Epidermal melanocyte (primary cell): ENCODE results near the gene ORAI2.
"Not testable (repeated sequence)": the region's sequence is repeated elsewhere in the genome, so short reads cannot be mapped to it uniquely, and the experiment has no call there.

ENCODE experiments used
- DNase-seq: peaks from one replicate; pipeline ENCODE4 v3.0.0; 2011; ENCODE audit warnings: low spot score; ENCODE audit not compliant: insufficient read length

ORAI2 gene

GRCh38 chr7:102446387-102447156 lies 13.2 kb downstream of the ORAI2 start:
- no peak for DNase-seq

- no peak for DNase-seq
These were observed 13.9 kb downstream of the ORAI2 start for GRCh38 chr7:102447311-102447710.

DNA sequence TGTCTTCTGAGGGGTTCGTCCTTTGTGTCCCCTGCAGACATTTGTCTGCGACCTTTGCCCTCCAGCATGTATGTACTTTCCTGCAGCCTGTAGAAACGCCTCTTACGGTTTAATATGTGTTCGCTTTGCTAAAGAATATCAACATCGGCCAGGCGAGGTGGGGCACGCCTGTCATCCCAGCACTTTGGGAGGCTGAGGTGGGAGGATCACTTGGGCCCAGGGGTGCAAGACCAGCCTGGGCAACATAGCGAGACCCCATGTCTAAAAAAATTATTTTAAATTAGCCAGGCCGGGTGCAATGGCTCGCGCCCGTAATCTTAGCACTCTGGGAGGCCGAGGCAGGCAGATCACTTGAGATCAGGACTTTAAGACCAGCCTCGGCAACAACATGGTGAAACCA lies 15.8 kb downstream of the ORAI2 start:
- DNase-seq: no peak

DNA sequence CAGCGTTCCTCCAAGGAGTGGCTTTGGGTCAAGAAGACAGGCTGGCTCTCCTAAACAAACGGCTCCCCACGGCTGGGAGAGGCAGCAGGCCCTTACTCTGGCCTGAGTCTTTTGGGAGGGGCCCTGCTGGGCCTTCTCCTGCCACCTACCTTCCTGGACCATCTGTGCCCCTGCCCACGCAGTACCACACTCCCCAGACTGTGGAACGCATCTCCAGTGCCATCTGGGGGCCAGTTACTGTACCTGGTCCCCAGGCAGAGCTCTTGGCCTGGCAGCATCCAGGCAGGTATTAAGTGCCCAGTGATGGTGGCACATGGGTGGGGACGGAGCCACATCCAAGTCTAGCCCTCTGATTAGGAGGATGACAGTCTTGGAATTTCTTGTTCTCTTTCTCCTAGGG lies 16.9 kb downstream of the ORAI2 start:
- peak; percentile 11 for DNase-seq

DNA sequence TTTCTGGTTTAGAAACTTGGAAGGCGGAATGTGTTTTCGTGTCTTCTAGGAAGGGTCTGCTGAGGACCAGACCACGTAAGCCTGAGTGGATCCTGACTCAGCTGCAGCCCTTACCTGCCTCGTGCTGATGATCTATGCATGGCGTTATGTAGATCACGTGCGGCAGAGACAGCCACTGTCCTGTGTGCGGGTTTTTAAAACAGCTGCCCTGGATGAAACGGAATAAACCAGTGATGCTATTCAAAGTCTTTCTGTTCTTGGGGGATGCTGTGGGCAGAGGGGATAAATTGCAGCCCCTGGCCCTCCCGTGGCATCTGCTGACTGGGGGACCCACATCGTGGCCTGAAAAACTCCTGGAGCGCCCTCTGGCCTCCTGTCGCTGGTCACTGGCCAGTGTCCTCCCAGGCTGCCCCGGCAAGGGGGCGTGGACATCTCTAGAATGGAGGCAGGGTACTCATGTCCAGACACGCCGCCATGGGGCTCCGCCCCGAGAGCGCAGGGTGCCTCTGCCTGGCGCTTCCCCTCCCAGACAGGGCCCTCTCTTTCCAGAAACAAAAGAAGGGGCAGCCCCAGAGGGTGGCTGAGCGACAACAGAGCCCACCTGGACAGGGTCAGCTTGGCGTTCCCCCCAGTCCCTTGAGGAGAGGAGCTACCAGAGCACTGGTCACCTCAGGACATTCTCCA lies 18.1 kb downstream of the ORAI2 start:
- DNase-seq: peak; percentile 15

DNA sequence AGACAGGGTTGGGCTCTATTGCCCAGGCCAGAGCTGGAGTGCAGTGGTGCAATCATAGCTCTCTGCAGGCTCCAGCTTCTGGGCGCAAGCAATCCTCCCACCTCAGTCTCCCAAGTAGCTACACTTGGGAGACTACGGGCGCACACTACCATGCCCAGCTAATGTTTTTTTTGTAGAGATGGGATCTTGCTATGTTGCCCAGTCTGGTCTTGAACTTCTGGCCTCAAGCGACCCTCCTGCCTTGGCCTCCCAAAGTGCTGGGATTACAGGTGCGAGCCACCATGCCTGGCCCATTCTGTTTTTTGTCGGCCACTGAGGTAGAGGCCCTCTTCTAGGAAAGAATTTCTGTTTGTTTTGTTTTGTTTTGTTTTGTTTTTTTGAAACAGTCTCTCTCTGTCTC lies 19.1 kb downstream of the ORAI2 start:
- no peak for DNase-seq

GRCh38 chr7:102453319-102453718 lies 19.9 kb downstream of the ORAI2 start:
- peak; percentile 1 for DNase-seq

- peak; percentile 11 for DNase-seq
These were observed 21.1 kb downstream of the ORAI2 start for GRCh38 chr7:102454468-102454867.

- DNase-seq: not testable (repeated sequence)
These were observed 21.6 kb downstream of the ORAI2 start for GRCh38 chr7:102454932-102455331.

DNA sequence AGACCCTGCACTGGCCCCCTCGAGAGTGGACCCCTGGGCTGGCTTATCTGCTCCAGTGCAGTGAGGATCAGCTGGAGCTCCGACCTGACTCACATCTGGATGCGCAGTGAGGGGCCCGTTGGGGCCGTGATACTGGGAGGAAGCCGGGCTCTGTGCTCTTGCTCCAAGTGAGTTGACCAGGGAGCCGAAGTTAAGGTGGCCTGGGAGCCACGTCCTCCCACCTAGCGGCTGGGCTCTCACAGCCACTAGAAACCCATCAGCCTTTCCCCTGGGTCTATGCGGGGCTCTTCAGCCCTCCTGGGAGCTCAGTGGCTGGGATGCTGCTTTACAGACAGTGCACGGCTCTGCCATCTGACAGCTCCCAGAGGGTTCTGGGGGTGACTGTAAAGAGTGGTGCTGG lies 22.2 kb downstream of the ORAI2 start:
- DNase-seq: peak; percentile 1

DNA sequence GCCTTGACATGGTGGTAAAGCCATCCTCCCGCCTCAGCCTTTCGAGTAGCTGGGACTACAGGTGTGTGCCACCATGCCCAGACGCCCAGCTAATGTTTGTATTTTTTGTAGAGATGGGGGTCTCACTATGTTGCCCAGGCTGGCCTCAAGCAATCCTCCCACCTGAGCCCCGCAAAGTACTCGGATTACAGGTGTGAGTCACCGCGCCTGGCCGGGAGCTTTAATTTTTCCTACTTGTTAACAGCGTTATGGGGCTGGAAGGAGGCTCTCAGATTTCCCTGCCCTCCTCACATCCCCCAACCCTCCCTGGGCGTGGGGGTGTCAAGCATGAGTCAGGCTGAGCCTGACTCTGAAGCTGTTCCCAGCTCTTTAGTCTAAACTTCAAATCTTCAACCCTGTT lies 23.0 kb downstream of the ORAI2 start:
- no peak for DNase-seq

DNA sequence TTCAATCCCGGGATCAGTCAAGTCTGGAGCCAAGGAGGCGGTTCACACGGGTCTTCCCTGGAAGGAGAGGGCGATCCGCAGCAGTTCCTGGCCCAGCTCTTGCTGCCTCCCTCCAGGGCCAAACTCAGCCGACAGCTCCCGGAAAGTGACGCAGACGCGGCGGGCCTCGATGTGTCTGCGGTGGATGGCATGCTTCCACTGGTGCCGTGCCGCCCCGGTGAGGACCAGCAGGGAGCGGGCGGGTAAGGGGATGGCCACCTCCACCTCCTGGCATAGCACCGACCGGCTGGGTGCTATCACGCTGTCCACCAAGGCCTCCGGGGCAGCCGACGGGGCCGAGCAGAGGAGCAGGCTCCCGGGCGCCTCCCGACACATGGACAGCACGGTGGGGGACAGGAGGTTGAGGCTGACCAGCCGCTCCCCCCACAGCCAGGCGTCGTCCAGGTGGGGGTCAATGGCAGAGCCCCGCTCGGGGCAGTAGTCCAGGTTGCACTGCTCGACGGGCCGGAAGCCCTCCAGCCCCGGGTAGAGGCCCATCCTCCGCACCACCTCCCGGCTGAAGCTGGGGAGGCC lies 24.1 kb downstream of the ORAI2 start:
- peak; percentile 12 for DNase-seq

GRCh38 chr7:102459221-102459844 lies 26.0 kb downstream of the ORAI2 start:
- DNase-seq: peak; percentile 5

- peak; percentile 8 for DNase-seq
These were observed 27.1 kb downstream of the ORAI2 start for GRCh38 chr7:102460467-102460866.

DNA sequence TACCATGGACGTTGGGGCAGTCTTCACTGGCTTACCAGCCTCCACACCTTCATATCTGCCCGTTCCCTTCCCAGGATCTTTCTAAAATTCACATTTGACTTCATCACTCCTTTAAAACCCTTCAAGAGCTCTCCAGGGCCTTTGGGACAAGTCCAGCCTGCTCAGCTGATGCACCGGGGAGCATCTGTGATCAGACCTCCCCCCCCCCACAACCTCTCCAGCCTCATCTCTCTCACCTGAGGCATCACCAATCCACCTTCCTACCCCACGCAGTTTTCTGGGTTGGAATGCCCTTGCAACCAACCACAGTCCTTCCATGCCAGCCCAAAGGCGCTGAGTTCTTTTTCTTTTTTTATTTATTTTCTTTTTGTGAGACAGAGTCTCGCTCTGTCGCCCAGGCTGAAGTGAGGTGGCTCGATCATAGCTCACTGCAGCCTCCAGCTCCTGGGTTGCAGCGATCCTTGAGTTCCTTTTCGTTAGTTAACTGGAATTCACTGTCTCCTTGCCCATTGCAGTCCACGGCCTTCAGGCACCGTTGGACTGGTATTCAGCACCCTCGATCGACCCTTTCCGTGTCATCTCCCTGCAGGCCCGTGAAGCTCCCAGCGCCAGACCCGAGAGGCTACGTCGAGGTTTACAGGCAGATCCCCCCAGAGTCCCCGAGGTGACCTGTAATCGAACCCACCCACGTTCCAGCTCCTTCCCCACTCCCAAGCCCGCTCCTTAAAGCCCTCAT lies 30.6 kb downstream of the ORAI2 start:
- peak; percentile 33 for DNase-seq

GRCh38 chr7:102464577-102465280 lies 31.4 kb downstream of the ORAI2 start, which contains the start of the genes ALKBH4 and LRWD1:
ALKBH4 (minus strand) TSS chr7:102464863; CDS start chr7:102464836, 27 bp downstream.
LRWD1 (plus strand) TSS chr7:102464984; CDS start chr7:102465081, 97 bp downstream.
- peak; percentile 100 for DNase-seq

GRCh38 chr7:102466097-102466496 lies 32.7 kb downstream of the ORAI2 start:
- DNase-seq: no peak

DNA sequence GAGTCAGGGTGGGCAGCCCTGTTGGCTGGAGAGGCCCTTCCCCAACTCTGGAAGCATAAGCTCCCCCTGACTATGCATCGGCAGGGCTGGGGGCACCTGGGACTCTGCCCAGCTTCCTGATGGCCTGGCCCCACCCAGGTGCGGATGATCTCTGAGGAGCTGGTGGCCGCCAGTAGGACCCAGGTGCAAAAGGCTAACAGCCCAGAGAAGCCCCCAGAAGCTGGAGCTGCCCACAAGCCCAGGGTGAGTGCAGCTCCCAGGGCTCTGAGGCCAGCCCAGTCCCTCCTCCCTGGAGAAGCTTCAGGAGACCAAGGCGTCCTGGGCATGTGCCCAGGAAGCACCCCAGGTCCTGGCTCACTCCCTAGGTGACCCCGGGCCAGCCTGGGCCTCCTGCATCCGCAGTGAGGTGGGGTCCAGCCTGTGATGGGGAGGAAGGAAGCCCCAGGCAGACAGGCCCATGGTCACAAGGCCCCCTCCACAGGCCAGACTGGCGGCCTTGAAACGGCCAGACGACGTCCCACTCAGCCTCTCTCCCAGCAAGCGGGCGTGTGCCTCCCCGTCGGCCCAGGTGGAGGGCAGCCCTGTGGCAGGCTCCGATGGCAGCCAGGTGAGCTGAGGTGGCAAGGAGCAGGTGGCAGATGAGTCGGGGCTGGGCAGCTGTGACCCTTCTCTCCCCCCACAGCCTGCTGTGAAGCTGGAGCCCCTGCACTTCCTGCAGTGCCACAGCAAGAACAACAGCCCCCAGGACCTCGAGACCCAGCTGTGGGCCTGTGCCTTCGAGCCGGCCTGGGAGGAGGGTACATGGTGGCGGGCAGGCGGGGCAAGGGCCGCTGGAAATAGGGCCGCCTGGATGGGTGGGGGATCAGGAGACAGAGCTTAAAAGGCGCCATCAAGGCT lies 34.5 kb downstream of the ORAI2 start:
- DNase-seq: peak; percentile 15
